Prostate gland (tissue), 2 donors: ENCODE results near the gene SUGCT. TPM values are rescaled to one million over a fixed set of nuclear protein-coding genes. Genes with fewer than 3 reads are reported as not detected.
A peak's percentile ranks its signal among the peaks of the same experiment; 100 is the strongest.

Source experiments
- DNase-seq: peaks from one replicate; pipeline ENCODE4 v3.0.0-alpha.2; 2019; ENCODE audit warnings: low spot score
- H3K27ac ChIP-seq, 2 donors: fragments of 200-600 bp; sonication (generic); 2 replicates each; pipeline ENCODE4 v1.5.1; 2017 to 2019
- H3K27me3 ChIP-seq: fragments of 200-600 bp; sonication (generic); replicated peaks from 2 replicates; pipeline ENCODE4 v1.5.1; 2019; ENCODE audit not compliant: insufficient read depth
- H3K36me3 ChIP-seq, 2 donors: fragments of 200-600 bp; sonication (generic); 1 replicate in 1 of 2; 2 replicates in 1 of 2; pipeline versions ENCODE4 v1.5.1 to v1.8.1; 2017 to 2019
- H3K4me1 ChIP-seq: fragments of 200-600 bp; sonication (generic); replicated peaks from 2 replicates; pipeline ENCODE4 v1.5.1; 2019
- H3K4me3 ChIP-seq, 2 donors: fragments of 200-600 bp; sonication (generic); 2 replicates each; pipeline ENCODE4 v1.5.1; 2017 to 2019
- H3K9me3 ChIP-seq: fragments of 200-600 bp; sonication (generic); 2 replicates; pipeline ENCODE4 v1.5.1; 2017
- POLR2A ChIP-seq: fragments of 450-650 bp; IDR thresholded peaks from one replicate; pipeline ENCODE4 v1.6.1; 2016; ENCODE audit warnings: antibody characterized with exemption, mild to moderate bottlenecking
- POLR2AphosphoS5 ChIP-seq: sonication (generic); formaldehyde crosslinking; IDR thresholded peaks from one replicate; pipeline ENCODE4 v1.6.1; 2017; ENCODE audit warnings: antibody characterized with exemption
- whole genome bisulfite sequencing: methylation state at CpG from one replicate; pipeline ENCODE4 v1.1.5; 2018; 5-methylcytosine and 5-hydroxymethylcytosine counted together
- intact Hi-C: fragments of 100-400 bp; cut with DNase I; formaldehyde crosslinking; loops from one replicate; pipeline ENCODE4 v1.14.2; 2022
- total RNA-seq, 2 donors: library from RNA; depleted of rRNA; stranded (reverse); fragments of >200 nt; gene quantifications; one replicate each; pipeline ENCODE4 v1.1.0, GENCODE V29; 2016
- TF ChIP-seq, protein P1 (sequence below), 4 experiments: fragments of 200-600 bp in 2 of 4; fragments of 450-650 bp in 2 of 4; sonication (generic) in 2 of 4; IDR thresholded peaks; 1 replicate in 3 of 4; 2 replicates in 1 of 4; pipeline ENCODE4 v1.5.1; 2016 to 2019; ENCODE audit warnings: antibody characterized with exemption in 4 of 4, mild to moderate bottlenecking in 2 of 4, moderate library complexity in 2 of 4

SUGCT gene
- total RNA-seq, 2 donors from 2014 or later = 2.2 to 3.2 TPM

DNA sequence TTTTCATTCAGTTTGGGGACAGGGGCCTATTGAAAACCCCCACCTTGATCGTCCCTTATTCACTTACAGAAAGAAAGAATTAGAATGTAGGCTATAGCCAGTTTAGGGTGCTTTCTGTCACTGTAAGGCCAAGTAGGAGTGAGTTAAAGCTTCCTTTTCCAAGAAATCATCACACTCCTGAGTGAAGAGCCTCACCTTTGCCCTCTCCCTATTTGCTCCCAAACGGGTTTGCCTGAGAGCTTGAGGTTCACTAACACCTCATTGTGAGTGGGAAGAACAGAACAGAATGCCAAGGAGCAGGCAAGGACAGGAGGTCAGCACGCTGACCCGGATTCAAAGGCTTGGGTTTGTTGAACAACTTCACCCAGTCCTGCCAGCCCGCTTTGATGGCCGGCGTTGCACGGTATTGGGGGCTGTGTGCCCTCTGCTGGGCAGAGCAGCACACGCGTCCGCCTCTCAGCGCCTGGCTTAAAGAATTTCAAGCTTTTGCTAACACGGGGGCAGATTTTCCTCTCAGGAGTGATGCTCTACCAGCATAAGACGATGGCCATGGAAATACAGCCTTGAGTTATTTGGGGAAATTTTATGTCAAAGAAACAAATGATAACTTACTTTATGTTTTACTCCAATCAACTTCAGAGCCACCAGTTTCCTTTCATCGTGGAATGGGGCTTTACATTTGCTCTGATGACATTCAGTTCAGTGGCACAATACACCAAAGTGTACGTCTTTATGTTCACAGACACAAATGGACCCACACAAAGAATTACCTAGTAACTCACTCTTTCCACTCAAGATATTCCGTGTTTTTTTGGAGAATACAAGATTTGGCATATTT lies 470.0 kb downstream of the SUGCT start:
- no peak for TF ChIP-seq POLR2A
- TF ChIP-seq, protein P1, sequence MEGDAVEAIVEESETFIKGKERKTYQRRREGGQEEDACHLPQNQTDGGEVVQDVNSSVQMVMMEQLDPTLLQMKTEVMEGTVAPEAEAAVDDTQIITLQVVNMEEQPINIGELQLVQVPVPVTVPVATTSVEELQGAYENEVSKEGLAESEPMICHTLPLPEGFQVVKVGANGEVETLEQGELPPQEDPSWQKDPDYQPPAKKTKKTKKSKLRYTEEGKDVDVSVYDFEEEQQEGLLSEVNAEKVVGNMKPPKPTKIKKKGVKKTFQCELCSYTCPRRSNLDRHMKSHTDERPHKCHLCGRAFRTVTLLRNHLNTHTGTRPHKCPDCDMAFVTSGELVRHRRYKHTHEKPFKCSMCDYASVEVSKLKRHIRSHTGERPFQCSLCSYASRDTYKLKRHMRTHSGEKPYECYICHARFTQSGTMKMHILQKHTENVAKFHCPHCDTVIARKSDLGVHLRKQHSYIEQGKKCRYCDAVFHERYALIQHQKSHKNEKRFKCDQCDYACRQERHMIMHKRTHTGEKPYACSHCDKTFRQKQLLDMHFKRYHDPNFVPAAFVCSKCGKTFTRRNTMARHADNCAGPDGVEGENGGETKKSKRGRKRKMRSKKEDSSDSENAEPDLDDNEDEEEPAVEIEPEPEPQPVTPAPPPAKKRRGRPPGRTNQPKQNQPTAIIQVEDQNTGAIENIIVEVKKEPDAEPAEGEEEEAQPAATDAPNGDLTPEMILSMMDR (IDR thresholded peaks at IDR 0.05) = peak in 2 of 4 experiments; percentile 33 to 43
- TF ChIP-seq POLR2AphosphoS5 = no peak
- no peak overlapping the region for H3K27ac ChIP-seq
- H3K9me3 ChIP-seq = no peaks in the 10 kb centered on the region
- H3K4me3 ChIP-seq = no peak overlapping the region
- no peaks in the 10 kb centered on the region for H3K36me3 ChIP-seq
- WGBS = 62% methylated on average over 17 of the region's 17 CpGs
- H3K27me3 ChIP-seq = no peaks in the 10 kb centered on the region
- intact Hi-C loops = loop anchor here (5.0 to 10.0 kb wide), 3 partner anchors 170 to 1100 kb away; partner anchors contain the start of gene INHBA
- H3K4me1 ChIP-seq = no peaks in the 10 kb centered on the region
- no peak for DNase-seq

DNA sequence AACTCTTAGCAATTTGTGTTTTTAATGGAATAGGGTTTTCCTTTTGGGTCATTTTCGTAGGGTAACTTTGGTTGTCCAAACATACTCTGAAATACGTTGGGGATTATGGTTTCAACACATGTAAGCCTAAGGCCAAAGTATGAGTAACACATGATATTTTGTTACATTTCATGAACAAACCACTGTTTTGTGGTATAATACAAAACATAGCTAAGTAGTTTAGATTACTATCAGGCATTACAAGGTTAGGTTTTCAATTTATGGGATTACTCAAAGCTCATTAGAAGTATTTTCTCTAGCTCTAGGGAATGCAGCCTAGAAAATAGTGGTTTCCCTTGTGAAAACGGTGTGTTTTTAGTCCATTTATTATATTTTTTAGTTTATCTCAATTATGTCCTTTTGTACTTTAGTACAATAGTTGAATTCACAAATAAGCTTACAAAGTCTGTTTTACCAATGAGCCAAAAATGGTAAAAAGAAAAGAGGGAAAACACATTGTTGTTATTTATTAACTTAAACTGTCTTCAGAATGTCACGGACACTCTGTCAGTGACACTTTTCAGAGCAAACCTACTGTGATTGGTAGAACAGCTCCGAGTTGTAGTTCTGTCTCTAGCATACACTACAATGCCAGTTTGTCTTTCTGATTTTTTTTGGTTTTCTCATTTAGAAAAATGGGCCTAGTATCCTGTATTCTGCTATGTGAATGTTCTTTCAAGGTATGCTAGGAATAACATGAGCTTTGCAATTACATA lies 473.7 kb downstream of the SUGCT start:
- 71% methylated on average over 5 of the region's 5 CpGs for WGBS
- H3K27me3 ChIP-seq = no peaks in the 10 kb centered on the region
- H3K4me3 ChIP-seq = no peak overlapping the region
- TF ChIP-seq POLR2A = no peak
- TF ChIP-seq, protein P1 (IDR thresholded peaks at IDR 0.05) = no peak
- no peak for TF ChIP-seq POLR2AphosphoS5
- H3K4me1 ChIP-seq = no peaks in the 10 kb centered on the region
- H3K9me3 ChIP-seq = no peaks in the 10 kb centered on the region
- intact Hi-C loops = loop anchor here (5.0 to 10.0 kb wide), 3 partner anchors 174 to 1096 kb away; partner anchors contain the start of gene INHBA
- H3K36me3 ChIP-seq = no peaks in the 10 kb centered on the region
- DNase-seq = no peak
- H3K27ac ChIP-seq = no peak overlapping the region

DNA sequence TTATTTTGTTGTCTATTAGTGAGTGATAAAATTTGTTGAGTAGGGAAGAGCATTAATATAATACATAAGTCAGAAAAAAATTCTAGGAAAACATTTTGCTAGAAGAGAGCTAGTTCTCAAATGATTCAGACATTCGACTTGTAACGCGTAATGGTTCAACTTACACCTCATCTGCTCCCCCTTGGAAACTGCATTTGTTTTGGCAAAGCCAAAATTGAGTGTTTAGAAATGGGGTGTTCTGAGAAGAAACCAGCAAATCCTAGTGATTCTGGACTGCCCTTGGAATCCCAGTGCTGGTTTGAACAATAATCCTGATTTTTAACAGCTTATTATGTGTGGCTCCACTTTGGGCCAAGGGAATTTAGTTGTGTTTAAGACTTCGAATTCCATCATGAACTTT lies 475.7 kb downstream of the SUGCT start:
- Histone ChIP-seq H3K27me3 (no peaks in the 10 kb centered on the region), H3K27ac (no peak overlapping the region), H3K36me3 (no peaks in the 10 kb centered on the region), H3K9me3 (no peaks in the 10 kb centered on the region), H3K4me3 (no peak overlapping the region), H3K4me1 (no peaks in the 10 kb centered on the region)
- WGBS = 96% methylated on average over 4 of the region's 4 CpGs
- DNase-seq = no peak
- intact Hi-C loops = no loop called here
- no peak for TF ChIP-seq POLR2A
- TF ChIP-seq POLR2AphosphoS5 = no peak
- TF ChIP-seq, protein P1 (IDR thresholded peaks at IDR 0.05) = no peak

DNA sequence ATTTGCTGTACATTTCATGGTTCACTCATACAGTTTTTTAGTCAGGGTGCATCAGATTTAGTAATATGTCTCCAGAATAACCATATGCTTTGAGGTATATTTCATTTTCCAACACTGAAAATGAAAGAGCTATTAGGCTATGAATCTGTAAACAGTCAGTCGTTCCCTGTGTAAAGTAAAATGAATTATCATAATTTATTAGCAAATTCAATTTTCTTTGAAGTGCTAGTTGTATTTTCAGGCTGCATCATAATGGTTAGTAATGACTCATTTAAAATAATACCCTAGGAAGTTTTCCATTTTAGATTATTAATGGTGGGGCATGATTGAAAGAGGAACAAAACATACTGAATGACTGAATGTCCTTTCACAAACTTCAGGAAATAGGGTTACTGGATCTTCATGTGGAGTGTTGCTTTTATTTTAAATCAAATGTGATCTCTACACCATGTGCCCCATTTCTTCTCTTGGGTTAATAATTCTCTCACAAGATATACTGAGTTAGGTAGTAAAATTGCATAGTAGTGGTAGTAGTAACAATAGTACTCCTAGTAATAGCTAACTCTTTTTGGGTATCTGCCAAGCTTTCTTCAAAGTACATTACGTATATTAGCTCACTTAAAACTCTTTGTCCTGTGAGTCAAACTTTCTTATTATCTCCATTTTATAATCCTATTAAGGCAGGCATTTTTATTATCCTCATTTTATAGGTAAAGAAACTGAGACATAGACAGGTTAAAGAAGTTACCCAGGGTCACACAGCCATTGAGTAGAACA lies 476.5 kb downstream of the SUGCT start:
- no peak for TF ChIP-seq POLR2AphosphoS5
- no peak for TF ChIP-seq POLR2A
- TF ChIP-seq, protein P1 (IDR thresholded peaks at IDR 0.05) = no peak
- intact Hi-C loops = no loop called here
- Histone ChIP-seq H3K27me3 (no peaks in the 10 kb centered on the region), H3K9me3 (no peaks in the 10 kb centered on the region), H3K36me3 (no peaks in the 10 kb centered on the region), H3K4me1 (no peaks in the 10 kb centered on the region), H3K27ac (no peak overlapping the region), H3K4me3 (no peak overlapping the region)
- no peak for DNase-seq
- WGBS = 55% methylated on average over 2 of the region's 2 CpGs
